ENCODE measurements around the gene TRIM29.

The TRIM29 gene

GRCh38 chr11:120065876-120066275 is 72.0 kb downstream of the TRIM29 start:
- in situ Hi-C loops (cut with MboI; ENCODE audit: low sequenced_read_pairs, unreplicated experiment) = no loop called here
- no peak for TF ChIP-seq CTCF (IDR thresholded peaks at IDR 0.05; ENCODE audit: borderline replicate concordance, control extremely low read depth, extremely low read depth, insufficient read depth, missing control alignments)
- DNase-seq (ENCODE audit: low spot score) = no peak

GRCh38 chr11:120065176-120065575 is 72.7 kb downstream of the TRIM29 start:
- DNase-seq (ENCODE audit: low spot score) = no peak
- in situ Hi-C loops (cut with MboI; ENCODE audit: low sequenced_read_pairs, unreplicated experiment) = no loop called here
- no peak for TF ChIP-seq CTCF (IDR thresholded peaks at IDR 0.05; ENCODE audit: borderline replicate concordance, control extremely low read depth, extremely low read depth, insufficient read depth, missing control alignments)

- no peak for TF ChIP-seq CTCF (IDR thresholded peaks at IDR 0.05; ENCODE audit: borderline replicate concordance, control extremely low read depth, extremely low read depth, insufficient read depth, missing control alignments)
- no peak for DNase-seq (ENCODE audit: low spot score)
- in situ Hi-C loops (cut with MboI; ENCODE audit: low sequenced_read_pairs, unreplicated experiment) = no loop called here
Observed at GRCh38 chr11:120064341-120064740, 73.6 kb downstream of the TRIM29 start.

- no peak for TF ChIP-seq CTCF (IDR thresholded peaks at IDR 0.05; ENCODE audit: borderline replicate concordance, control extremely low read depth, extremely low read depth, insufficient read depth, missing control alignments)
- DNase-seq (ENCODE audit: low spot score) = no peak
- in situ Hi-C loops (cut with MboI; ENCODE audit: low sequenced_read_pairs, unreplicated experiment) = no loop called here
Observed at GRCh38 chr11:120063686-120064340, 74.1 kb downstream of the TRIM29 start.

GRCh38 chr11:120062561-120062930 is 75.4 kb downstream of the TRIM29 start:
- TF ChIP-seq CTCF (IDR thresholded peaks at IDR 0.05; ENCODE audit: borderline replicate concordance, control extremely low read depth, extremely low read depth, insufficient read depth, missing control alignments) = no peak
- in situ Hi-C loops (cut with MboI; ENCODE audit: low sequenced_read_pairs, unreplicated experiment) = no loop called here
- DNase-seq (ENCODE audit: low spot score) = no peak

DNA sequence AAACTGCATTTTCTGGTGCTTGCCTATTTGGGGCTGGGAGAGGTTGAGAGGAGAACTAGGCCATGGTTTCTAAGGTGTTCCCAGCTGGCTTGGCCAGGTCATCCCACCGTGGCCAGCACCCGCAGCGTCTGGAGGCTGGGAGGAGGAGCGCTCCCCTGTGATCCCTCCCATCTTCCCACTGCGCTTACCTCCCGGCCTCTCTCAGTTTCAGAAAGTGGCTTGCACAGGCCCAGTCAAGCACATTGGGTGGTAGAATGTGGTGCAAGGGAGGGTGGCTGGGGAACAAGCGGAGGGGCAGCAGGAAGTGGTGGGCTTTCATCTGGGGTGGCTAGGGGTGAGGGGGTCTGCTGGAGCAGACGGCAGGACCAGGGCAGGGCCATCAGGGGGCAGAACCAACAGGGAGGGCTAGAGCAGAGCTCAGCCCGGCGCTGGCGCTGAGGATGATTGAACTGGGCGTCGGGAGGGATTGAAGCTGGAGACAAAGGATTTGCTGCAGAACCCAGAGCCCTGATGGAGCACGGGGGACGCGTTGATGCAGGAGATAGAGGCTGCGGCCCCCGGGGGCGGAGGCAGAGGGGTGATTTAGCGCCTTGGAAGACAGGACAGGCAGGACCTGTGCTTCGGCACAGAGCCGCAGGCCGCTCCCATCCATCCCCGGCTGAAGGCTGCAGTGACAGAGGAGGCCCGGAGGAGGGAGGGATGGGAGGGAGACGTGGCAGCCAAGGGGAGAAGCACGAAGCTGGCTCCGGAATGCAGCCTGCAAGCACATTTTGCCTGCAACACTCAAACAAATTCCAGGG is 76.0 kb downstream of the TRIM29 start:
- in situ Hi-C loops (cut with MboI; ENCODE audit: low sequenced_read_pairs, unreplicated experiment) = no loop called here
- TF ChIP-seq CTCF (IDR thresholded peaks at IDR 0.05; ENCODE audit: borderline replicate concordance, control extremely low read depth, extremely low read depth, insufficient read depth, missing control alignments) = no peak
- no peak for DNase-seq (ENCODE audit: low spot score)

Measured in GM13976 (cell line).